ENCODE measurements around the gene CERS5. TPM values are rescaled to one million over a fixed set of nuclear protein-coding genes. Genes with fewer than 3 reads are reported as not detected.

Gene CERS5
- total RNA-seq, 1 donor from 2014 or later, result 55.6 TPM

Other genes with a start within 250 kb of the CERS5 start
- 0.70 TPM for gene AQP2, start 216.6 kb downstream of the CERS5 start, total RNA-seq
- gene AQP5, start 205.5 kb downstream of the CERS5 start, total RNA-seq, result 0.34 TPM
- gene AQP6, start 194.4 kb downstream of the CERS5 start, total RNA-seq, result not detected
- gene RACGAP1, start 141.9 kb downstream of the CERS5 start, total RNA-seq, result 5.3 TPM
- gene ASIC1, start 109.8 kb downstream of the CERS5 start, total RNA-seq, result 1.6 TPM
- 64.5 TPM for gene SMARCD1, start 82.0 kb downstream of the CERS5 start, total RNA-seq
- gene GPD1, start 63.4 kb downstream of the CERS5 start, total RNA-seq, result 1.7 TPM
- gene COX14, start 55.1 kb downstream of the CERS5 start, total RNA-seq, result 58.9 TPM
- 177 TPM for gene LIMA1, start 116.2 kb upstream of the CERS5 start, total RNA-seq
- not detected for gene FAM186A, start 229.2 kb upstream of the CERS5 start, total RNA-seq
- 94.3 TPM for gene LARP4, start 233.5 kb upstream of the CERS5 start, total RNA-seq